DOHH2 (cell line): ENCODE measurements around the gene ABHD14A.

Experiments
- EZH2phosphoT487 ChIP-seq: fragments of 200-600 bp; sonication (generic); IDR thresholded peaks from 2 replicates; pipeline ENCODE4 v1.6.1; 2017; ENCODE audit warnings: borderline replicate concordance, mild to moderate bottlenecking, antibody characterized with exemption, low read length, moderate library complexity, mixed read lengths
- TF ChIP-seq, protein P1 (sequence below): fragments of 200-600 bp; sonication (generic); IDR thresholded peaks from one replicate; pipeline ENCODE4 v1.5.1; 2014; ENCODE audit warnings: antibody characterized with exemption, mild to moderate bottlenecking, low read depth, low read length; ENCODE audit not compliant: poor library complexity, severe bottlenecking

DNA sequence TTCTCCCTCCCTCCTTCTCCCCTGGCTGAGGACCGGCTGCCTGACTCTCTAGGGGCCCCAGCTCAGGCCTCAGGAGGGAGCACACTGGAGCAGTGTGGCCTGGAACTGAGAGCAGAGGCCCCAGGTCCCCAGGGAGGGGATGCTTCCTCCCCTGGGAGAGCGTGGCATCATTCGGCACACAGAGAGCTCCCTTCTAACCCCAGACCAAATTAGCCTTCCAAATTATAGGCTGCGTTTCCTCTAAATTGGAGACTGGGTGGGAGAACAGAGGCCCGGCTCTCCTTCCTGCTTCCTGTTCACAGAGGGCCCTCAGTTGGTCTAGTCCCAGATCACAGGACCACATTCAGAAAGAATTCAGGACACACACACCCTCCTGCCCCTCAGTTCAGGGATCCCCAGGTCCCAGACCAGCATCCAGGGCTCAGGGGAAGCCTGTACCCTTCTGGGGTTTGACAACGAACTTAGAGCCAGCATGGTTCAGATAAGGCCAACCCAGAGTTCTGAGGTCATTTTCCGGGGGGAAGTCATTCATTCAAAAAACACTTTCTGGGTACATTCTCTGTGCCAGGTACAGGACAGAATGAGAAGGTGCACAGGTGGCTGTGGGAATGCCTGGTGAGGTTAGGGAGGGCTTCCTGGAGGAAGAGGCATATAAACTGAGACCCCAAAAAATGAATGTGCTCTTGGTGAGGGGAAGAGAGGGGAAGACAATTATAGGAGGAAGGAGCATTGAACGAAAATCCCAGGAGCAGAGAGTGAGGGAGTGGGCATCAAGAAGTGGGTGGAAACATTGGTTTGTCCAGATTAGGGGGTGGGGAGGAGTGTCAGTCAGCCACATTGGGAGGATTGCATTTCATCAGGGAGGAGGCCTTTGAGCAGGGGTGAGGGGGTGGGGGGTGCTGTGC is 49.2 kb downstream of the ABHD14A start:
- TF ChIP-seq, protein P1, sequence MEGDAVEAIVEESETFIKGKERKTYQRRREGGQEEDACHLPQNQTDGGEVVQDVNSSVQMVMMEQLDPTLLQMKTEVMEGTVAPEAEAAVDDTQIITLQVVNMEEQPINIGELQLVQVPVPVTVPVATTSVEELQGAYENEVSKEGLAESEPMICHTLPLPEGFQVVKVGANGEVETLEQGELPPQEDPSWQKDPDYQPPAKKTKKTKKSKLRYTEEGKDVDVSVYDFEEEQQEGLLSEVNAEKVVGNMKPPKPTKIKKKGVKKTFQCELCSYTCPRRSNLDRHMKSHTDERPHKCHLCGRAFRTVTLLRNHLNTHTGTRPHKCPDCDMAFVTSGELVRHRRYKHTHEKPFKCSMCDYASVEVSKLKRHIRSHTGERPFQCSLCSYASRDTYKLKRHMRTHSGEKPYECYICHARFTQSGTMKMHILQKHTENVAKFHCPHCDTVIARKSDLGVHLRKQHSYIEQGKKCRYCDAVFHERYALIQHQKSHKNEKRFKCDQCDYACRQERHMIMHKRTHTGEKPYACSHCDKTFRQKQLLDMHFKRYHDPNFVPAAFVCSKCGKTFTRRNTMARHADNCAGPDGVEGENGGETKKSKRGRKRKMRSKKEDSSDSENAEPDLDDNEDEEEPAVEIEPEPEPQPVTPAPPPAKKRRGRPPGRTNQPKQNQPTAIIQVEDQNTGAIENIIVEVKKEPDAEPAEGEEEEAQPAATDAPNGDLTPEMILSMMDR = no peak
- TF ChIP-seq EZH2phosphoT487 = no peak
